ENCODE results near the gene C17orf113.
A peak's percentile ranks its signal among the peaks of the same experiment; 100 is the strongest.

Gene C17orf113

DNA sequence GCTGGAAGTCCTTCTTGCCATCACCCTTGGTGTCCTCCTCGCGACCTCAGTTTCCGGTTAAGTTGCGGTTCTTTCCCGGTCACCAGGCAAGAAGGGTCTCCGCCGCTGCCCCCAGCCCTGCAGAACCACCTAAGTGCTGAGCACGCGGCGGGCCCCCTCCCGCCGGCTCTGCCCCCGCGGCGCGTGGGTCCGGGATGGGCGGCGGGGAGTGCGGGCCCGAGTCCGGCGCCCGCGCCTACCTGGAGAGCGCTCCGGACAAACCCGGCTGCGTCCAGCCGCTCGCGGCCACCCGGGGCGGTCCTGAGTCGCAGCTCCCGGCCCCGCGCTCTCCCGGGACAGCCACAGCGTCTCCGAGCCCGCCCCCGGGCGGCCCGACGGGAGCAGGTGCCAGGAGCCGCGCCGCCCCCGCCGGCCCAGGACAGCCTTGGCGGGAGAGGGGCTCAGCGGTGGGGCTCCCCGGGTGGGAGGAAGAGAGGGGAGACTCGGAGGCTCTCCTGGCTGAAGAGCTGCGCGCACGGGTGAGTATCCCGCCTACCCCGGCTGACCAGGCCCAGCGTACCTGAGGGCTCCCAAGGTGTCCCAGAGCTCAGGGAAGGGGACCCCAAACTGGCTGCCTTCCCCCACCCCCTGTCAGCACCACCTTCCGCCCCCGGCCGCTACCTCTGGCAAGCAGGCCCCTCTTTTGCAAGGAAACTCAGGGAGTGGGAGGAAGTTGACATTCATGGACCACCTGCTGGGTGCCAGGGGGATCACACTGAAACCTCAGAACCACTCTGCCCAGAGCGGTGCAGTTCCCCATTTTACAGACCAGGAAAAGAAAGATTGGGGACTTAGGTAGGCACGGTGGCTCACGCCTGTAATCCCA, 22.2 kb upstream of the C17orf113 start:
- DNase-seq, result no peak

DNA sequence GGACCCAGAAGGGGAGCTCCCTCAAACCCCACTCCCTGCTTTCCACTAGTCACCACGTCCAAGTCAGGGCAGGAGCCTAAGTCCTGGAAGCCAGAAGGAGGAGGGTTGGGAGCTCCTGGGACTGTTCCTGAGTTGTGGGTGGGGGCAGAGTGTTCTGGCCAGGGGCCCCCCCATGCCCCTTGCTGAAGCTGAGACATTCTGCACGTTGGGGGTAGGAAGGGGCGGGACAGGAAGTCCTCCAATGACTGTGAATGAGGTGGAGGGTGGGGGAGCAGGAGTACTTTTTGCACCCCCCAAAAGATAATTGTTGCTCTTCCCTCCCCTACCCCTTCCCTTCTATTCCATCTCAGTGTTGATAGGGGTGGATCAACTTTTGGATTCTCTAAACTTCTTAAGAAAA, 21.4 kb upstream of the C17orf113 start:
- no peak for DNase-seq

DNA sequence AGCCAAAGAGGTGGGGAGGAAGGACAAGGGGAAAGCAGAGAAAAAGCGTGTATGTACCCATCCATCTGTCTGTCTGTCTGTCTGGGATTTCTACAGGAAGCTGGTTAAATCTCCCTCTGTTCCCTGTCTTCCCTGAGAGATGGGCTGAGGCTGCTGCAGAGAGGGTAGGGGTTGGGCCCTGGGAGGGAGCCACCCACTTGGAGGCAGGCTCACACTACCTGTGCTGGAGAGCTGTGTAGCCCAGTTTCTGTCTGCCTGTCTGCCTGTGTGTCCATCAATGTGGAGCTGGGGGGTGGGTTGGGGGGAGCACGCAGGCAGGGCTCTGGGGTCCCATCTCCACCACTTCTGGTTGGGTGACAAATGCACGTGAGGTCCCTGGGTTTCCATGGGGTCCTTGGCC, 18.6 kb upstream of the C17orf113 start:
- DNase-seq, result no peak

DNA sequence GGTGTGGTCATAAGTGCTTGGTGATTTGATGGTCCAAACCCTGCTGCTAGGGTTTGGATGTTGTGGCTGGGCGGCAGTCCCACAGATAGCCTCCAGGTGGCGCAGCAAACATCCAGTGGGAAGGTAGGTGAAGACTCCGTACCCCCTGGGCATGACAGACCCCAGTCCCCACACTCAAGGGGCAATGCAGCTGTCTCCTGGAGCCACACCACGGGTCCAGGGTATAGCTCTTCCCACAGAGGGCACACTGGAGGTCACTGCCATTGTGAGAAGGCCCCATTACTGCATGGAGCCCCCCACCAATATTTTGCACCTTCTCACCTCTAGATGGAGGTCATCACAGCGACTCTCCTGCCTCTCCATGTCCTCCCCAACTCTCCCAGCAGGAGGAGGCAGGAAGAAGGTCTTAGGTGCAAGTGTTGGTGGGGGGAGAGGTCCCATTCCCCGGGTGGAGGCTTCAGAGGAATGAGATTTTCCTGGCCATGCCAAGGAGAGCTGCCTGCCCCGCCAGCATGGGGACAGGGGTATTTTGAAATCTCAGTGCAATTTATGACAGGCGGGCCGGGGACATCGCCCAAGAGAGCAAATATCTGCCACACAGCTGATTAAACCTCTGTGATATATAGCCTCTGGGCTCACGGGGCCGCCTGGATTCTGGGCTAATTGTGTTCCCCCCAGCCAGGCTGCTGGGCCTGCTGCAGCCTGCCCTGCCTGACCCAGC, 17.1 kb upstream of the C17orf113 start:
- DNase-seq, result peak; percentile 91

DNA sequence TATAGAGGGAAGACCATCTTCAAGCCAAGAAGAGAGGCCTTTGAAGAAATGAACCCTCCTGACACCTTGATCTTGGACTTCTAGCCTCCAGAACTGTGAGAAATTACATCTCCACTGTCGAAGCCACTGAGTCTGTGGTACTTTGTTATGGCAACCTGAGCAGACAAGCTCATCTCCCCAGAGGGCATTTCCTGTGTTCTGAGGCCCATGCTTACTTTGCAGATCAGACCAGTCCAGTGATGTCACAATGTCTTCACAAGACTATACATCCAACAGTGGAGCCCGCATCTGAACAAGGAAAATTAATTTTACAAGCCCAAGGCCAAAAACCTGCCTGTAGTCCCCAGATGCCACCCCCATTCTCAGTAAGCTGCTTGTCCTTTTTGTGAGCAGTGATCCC, 14.8 kb upstream of the C17orf113 start:
- no peak for DNase-seq

DNA sequence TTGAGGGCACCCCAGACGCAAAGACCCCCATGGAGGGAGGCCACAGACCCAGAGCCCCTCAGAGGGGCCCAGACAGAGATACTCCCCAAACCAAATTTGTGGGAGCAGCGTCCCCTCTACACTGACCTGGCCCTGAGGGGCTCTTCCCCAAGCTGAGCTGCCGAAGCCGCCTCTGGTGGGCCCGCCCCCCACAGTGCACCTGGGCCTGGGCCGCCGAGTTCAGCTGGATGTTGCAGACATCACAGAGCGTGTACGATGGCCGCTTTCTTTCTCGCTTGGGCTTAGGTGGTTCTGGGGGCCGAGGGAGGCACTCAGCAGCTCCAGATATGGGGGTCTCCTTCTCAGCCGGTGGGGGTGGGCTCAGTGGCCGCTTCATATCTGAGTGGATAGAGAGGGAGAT, 12.3 kb upstream of the C17orf113 start:
- no peak for DNase-seq

DNA sequence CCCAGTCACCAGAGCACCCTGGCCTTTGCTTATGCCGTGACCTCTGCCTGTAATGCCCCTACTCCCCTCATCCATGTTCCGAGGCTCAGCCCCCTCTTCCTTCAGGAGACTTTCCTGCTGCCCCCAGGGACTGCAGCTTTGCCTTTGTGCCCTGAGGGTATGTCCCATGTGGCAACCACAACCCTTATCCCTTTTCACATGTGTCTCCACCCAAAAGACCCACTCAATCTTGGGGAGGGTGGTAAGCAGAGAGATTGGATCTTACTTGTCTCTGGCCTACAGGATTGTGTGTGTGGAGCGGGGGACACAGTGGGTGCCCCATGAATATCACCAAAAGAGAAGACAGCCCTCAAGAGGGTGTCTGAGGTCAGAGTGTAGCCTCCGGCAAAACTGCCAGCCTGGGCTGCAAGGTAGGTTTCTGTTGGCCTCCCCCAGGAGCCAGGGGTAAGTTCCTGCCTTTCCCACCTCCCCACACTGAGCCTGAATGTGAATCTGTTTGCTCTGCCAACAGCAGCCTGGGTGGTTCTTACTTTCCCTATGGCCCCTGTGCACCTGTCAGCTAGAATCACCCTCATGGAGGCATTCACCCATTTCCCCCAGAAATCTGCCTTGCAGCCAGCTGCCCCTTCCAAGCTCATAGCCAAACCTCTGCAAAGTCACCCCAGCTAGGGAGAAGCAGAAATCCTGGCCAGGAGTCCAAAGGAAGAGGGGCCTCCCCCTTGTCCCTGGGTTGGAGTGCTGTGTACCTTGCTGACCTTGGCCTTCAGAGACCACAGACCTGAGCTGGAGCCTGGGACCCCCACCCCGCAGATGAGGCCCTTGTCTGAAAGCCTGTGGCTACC, 11.5 kb upstream of the C17orf113 start:
- DNase-seq, result no peak

DNA sequence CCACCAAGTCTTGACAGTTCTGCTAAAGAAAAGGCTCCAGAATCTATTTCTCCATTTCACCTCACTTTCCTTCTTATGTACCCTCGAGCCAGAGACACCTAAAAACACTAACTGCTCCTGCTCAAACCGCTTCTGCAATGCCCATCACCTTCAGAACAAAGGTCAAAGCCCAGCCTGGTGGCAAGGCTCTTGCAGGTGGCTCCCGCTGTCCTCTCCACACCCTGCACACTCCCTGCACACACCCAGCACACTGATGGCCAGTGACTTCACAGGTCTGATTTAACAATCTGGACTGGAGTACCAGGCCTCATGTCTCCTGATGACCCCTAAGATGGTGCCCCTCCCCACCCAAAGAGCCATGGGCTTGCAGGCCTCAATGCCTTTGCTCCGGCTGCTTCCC, 9.8 kb upstream of the C17orf113 start:
- no peak for DNase-seq

DNA sequence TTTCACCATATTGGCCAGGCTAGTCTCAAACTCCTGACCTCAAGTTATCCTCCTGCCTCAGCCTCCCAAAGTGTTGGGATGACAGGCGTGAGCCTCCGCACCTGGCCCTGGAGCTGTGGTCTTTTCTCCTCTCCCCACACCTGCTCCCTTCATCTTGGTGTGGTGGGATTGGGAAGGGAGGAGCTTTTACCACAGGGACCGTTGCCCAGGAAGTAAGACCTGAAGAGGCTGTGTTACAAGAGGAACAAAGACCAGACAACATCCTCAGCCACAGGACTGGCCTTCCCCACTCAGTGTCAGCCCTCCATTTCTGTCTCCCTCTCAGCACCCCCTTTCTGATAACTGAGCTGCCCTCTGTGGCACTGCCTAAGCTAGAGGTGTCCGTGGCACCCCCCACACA, 9.4 kb upstream of the C17orf113 start:
- DNase-seq, result no peak

DNA sequence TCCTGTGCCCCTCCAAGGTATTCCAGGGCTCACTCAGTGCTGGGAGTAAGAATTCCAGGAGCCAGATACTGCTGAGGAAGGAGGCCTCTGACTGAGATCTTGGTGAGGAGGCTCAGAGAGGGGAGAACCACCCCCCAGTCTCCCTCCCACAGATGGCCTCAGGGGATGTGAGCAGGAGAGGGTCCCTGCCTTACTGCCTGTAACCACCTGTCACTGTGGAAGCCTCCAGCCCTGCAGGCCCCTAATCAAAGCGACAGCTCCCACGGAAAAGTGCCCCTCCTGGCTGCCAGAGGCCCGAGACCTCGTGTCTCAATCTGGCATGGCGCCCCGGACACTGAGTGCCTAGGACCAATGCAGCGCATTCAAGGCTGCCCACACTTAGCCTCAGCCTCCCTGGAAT, 7.7 kb upstream of the C17orf113 start:
- DNase-seq, result no peak

DNA sequence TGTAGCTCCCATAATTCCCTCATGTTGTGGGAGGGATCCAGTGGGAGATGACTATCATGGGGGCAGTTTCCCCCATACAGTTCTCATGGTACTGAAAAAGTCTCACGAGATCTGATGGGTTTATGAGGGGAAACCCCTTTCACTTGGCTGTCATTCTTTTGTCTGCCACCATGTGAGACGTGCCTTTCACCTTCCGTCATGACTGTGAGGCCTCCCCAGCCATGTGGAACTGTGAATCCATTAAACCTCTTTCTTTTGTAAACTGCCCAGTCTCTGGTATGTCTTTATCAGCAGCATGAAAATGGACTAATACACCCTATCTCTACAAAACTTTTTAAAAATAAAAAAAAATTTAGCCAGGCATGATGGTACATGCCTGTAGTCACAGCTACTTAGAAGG, 6.2 kb upstream of the C17orf113 start:
- DNase-seq, result no peak

DNA sequence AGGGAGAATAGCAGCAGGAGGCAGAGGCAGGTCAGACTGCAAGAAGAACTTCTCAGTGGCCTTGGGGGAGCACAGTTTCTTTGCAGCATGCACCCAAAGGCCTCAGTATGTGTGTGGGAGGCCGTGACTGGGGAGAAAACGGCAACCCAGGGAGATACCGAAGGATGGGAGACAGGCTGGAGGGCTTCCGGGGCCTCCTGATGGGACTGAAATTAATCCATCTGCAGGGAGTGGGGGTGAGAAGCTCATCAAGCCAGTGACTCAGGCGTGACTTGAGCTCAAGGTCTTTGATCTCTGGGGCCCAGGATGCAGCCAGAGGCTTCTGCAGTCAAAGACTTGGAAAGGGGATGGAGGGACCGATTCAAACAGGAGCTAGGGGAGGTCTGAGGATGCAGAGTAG, 5.1 kb upstream of the C17orf113 start:
- DNase-seq, result no peak

DNA sequence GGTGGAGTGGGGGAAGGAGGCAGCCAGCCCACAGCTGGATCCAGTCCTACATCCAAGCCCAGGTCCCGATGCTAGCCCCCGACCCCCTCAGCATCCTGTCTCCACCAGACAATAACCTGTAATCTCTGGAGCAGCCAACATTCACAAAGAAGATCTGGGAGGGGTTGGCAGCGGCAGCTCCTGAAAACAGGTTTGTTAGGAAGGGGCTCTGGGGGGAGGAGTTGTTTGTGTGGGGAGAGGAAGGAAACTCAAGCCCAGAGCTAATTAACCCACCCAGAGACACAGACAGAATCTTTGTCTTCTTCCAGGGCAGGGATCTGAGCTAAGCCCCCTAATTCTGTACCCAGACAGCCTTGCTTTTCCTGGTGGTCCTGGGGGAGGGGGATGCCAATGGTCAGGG, 4.6 kb upstream of the C17orf113 start:
- no peak for DNase-seq

DNA sequence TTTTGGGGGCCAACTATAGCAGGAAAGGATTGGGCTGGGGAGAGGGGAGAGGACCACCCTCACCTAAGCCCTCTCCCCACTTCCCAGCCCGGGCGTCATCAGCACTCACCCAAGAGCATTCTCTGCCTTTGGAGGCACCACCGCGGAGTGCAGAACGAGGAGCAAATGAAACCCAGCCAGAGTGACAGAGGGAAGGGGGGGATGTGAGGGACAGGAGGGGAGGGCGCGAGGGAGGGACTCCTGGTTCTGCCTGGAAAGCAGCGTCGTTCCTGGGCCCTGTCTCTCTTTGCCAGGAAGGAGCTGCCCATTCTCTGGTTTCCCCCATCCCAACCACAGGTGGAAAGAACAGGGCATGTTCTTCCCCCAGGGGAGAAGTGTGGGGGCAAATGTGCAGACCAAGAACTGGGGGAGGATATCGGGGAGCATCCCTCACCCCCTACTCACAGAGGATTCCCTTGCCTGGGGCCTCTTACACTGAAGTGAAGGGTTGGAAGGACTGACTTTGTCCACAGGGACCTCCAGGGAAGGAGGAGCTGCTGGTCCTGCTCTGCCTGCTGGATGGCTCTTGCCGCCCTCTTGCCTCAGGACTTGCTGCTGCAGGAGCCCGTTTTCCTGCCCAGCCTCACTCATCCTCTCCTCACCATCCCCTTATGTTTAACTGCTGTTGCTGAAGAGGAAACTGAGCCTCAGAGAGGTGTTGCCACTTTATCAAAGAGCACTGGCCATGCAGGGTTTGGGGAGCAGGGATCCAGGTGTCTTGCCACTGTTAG, 3.5 kb upstream of the C17orf113 start:
- DNase-seq, result no peak

DNA sequence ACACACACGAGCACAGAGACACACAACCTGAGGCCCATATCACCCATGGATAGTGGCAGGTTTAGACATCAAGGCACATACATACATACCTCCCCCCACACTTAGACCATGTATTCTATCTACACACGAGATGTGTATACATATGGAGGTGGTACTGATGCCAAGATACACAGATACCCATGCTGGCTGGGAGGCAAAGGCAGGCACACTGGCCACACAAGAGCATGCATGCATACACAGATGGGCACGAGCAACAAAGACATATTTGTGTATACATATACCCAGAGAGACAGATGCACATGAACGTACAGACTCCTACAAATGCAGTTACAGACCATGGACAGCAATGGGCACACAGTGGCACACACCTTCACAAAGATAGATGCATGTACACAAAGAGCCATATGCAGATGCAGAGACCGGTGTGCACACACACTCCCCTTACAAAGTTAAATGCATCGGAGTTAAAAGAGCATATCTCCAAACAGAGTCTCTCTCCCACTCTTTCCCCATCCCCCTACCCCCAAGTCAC, 2.0 kb upstream of the C17orf113 start:
- DNase-seq, result no peak

DNA sequence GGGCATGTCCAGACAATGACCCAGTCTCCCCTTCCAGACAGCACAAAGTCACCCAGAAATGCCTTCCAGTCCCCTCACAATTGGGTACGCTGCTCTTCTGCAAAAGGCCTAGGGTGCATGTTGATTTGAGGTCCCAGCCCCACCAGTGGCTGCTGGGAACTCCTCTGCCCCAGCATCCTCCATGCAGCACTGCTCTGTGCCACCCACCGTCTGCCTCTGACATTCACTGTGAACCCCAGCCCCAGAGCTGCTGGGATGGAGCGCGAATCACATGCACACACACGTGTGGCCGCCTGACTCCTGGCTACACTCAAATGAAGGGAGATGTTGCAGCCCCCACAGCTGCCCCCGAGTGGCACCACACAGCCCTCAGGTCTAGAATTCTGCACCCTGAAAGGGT, 1.2 kb upstream of the C17orf113 start:
- no peak for DNase-seq

DNA sequence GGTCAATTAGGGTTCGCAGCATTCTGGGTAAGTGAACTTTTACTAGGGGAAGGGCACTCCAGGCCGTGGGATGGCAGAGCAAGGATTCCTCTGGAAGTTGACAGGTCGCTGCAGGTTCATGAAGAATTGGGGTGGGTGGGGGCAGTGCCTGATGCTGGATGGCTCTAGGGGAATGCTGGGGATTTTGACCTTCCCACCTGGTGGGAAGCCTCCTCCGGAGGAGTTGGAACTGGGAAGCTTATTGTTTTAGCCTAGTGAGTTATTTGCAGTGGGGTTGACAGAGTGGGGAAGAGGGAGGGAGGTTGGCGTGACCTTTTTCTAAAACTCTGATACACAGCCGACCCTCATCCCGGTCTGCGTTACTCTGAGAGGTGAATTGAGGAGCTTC, 606 bp upstream of the C17orf113 start:
- DNase-seq, result no peak

DNA sequence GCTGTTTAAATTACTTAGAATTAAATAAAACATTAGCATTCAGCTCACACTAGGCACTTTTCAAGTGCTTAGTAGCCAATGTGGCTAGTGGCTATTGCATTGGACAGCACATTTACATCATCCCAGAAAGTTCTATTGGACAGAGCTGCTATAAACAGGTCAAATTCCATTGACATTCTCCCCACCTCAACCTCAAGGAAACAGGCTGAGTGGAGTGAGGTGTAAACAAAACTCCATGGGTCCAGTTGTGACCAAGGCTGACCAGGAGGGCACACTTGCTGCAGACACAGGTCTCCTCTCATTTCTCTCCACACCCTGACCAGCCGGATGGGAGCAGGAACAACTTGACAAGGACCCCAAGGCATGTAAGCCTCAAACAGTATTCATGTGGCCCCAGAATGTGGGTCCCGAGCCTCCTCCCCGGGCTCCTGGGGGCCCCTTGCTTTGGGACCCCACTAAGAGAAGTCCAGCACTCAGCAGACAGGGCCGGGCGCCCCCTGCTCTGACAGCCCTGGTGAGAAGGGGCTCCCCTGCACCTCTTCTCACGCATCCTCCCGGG, 488 bp downstream of the C17orf113 start:
- DNase-seq, result no peak

DNA sequence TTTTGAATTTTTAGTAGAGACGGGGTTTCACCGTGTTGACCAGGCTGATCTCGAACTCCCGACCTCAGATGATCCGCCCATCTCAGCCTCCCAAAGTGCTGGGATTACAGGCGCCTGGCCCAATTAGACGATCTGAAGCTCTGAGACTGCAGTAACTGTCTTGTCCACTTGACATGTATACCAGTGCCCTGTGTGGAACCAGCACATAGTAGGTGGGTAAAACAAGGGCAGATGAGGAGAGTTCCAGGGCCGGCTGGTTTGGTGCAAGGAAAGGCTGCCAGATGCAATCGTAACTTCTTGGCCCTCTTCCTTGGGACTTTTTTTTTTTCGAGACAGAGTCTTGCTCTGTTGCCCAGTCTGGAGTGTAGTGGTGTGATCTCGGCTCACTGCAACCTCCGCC, 3.1 kb downstream of the C17orf113 start:
- DNase-seq, result no peak

DNA sequence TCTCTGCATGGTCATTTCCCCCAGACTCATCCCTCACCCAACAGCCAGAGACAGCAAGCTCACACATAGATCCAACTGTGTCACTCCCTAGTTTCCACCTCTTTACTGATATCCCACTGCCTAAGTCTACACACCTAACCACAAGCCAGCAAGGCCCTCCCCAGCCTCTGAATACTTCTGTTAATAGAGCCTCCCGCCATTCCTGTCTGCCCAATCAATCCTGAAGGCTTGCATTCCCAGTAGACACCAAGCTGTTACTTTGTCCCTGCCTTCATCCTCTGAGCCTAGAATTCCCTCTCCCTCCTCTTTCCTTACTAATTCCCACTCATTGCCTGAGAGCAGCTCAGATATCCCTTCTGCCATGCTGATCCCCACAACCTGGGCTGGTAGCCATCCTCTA, 4.7 kb downstream of the C17orf113 start:
- DNase-seq, result no peak

DNA sequence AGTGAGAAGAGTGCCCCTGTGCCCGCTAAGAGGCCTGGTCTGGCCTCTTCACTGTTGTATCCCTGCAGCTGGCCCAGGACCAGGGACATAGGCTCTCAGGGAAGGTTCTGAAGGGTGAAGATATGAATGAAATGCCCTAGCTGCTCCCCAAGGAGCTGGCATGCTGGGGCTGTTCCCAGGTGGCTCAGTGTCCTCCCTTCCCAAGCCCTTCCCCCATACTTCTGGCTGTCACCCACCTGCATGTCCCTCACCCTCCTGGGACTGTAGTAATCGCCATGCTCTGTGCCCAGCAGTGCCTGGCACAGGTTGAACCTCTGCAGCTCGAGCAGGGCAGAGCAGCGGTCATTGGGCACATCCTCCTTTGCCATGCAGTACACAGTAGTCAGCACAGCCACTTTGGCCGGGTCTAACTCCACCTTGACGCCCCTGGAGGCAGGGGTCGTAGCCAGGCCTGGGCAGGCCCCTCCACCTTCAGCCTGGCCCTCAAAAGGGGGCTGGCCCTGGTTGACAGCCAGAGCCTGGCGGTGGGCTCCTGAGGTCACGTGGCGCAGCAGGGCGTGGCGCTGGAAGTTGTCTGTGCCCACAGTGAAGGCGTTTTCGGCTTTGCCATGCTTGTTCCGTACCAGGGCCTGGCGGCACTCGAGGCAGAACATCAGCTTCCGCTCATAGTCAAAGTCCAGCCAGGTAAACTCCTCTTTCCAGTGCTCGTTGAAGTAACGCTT, 7.6 kb downstream of the C17orf113 start:
- DNase-seq, result no peak

DNA sequence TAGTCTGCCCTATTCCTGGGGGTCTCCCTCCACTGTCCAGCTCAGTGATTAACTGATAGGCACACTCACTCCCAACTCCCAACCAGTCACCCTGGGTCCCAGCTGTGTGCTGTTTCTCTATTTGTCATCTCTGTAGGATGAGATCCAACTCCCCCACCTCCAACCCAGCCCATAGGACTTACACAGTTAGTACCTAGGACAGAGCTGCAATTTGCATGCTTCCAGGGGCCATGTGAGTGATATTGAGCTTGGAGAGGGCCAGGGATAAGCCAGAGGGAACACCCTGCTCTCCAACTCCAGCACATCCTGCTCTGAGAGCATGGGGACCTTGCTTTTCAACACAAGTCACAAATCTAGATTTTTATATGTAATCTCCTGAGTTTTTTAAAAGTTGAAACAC, 8.8 kb downstream of the C17orf113 start:
- no peak for DNase-seq

Measured in activated effector memory CD4-positive, alpha-beta T cell treated with anti-CD3 and anti-CD28 coated beads, Interleukin-2, amount 50 U/mL, for 16 hours (primary cell).